RPMI7951 (cell line): ENCODE measurements around the gene PHF12. TPM values are rescaled to one million over a fixed set of nuclear protein-coding genes. Genes with fewer than 3 reads are reported as not detected.

Experiments
- DNase-seq: peaks from one replicate; pipeline ENCODE4 v3.0.0-alpha.2; 2012; ENCODE audit warnings: low read depth
- total RNA-seq: library from RNA; depleted of rRNA; stranded (reverse); fragments of >200 nt; shearing (Covaris generic); gene quantifications from 2 replicates; pipeline ENCODE4 v1.2.3, GENCODE V29; 2014

PHF12 gene
- total RNA-seq, 1 experiment from 2014 or later: 18.0 TPM

DNA sequence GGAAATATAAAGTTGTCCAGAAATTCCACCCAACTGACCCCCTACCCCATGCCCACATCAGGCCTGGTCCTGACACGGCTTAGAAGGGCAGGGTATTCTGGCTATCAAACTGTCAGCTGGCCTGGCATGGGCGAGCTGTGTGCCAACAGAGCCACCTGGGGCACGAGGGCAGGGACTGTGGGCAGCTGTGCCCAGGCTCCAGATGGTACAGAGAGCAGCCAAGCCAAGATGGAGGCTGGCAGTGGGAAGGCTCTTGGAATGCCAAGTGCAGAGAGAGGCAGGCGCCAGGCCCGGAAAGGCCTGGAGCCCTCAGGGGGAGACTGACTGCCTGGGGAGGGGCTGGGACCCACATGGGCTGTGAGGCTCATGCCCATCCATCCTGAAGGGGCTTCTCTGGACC is 24.3 kb upstream of the PHF12 start:
- DNase-seq: no peak

DNA sequence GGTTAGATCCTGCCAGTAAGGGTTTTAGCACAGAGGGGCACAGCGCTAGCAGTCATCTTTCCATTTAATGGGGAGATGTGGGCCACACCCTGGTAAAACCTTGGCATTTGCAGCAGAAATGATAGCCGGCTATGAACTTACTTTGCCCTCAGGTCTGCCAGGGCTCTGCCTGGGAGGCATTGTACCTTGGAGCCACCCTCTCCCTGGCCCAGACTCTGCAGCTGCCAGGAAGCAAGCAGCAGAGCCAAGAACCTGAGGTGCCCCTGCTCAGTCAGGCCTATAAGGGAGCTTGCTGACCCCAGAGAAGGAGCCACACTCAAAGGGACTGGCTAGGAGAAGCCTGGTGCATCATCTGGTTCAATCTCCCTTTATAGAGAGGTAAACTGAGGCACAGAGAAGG is 23.7 kb upstream of the PHF12 start:
- no peak for DNase-seq

DNA sequence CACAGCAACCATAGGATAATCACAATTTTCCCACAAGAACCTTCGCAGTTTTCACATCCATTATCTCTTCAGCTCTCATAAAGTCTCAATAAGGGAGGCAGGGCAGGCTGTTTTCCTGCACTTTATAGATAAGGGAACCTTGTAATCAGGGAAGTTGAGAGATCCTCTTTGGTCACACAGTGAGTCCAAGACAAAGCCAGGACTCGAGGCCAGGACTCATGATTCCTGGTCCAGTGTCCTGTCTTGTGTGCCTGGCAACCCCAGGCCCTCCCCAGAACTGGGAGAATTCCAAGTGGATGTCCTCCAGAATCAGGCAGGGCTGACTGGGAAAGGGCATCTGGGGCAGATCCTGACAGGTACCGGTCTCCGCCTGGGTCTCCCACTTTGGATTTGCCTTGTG is 23.1 kb upstream of the PHF12 start:
- DNase-seq: no peak

DNA sequence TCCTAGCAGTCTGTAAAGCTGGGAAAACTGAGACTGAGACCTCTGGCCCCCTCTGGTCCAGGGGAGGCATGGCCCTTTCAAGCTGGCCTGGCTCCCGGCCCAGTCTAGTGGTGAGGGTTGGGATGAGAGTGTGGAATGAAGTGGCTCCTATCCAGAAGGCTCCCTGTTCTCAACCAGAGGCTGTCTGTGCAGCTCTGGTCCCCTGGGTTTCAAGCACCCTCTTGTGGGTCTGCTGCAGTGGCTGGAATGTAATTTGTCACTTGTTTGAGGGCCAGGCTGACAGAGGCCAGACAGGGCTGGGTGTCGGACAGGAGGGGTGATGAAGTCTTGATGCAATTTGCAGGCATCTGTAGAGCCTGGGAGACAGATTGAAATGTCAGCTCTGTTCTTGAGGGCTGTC is 22.1 kb upstream of the PHF12 start:
- peak; percentile 73 for DNase-seq

DNA sequence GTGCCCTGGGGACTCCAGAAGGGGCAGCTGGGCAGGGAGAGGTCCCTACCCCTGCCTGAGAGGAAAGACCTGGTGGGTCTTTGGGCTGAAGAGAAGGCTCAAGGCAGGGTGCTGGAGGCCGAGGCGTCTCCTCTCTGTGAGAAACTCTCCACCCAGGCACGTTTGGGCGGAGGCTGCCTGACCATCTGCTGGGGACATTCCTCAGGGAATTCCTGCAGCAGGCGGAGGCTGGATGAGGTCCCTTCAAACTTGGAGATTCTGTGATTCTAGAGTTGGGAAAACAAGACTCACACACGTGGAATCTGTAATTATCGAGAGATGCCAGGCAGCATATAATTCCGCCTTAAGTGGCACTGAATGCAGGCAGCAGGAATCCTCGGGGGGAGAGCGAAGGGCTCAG is 21.1 kb upstream of the PHF12 start:
- no peak for DNase-seq

DNA sequence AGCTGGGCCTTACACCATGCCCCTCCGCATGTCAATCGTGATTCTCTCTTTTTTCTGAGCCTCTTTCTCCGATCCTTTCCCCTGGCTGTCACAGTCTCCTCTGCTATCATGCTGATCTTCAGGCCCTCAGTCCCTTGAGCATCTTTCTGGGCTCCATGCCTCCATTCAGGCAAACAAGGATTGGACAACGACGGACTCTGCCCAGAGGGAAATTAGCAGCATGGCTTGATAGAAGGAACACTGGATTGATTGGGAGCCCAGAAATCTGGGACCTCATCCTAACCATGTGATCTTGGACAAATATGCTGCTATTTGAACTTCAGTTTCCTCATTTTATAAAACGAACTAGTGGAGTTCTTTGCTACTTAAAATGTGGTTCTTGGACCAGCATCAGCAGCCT is 19.6 kb upstream of the PHF12 start:
- DNase-seq: no peak

DNA sequence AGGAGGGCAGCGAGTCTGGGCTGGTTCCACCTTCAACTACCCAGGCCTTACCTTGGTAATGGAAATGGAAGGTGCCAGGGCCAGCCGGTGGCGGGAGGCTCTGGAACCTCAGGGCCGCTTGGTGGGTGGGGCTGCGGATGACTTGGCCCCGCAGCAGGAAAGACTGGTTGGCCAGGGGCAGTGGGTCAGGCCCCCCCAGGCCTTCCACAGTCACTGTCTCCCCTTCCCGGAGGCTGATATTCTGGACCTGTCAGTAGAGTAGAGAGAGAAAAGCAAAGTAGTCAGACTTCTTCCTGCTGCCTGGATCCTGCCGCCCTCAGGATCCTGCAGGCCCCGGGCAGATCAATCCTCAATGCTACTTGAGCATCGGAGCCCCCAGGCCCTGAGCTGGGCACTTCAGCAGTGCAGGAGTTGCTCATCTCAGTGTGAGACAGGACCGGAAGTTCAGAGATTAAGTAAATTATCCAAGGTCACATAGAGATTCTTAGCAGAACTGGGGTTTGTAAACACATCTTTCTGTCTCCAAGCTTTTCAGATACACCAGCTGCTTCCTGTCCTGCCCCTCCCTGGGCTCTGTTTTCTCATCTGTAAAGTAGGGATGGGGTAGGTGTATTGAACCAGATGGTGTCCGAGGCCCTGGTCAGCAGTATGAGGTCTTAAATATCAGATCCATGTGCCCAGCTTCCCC is 18.5 kb upstream of the PHF12 start:
- DNase-seq: no peak

DNA sequence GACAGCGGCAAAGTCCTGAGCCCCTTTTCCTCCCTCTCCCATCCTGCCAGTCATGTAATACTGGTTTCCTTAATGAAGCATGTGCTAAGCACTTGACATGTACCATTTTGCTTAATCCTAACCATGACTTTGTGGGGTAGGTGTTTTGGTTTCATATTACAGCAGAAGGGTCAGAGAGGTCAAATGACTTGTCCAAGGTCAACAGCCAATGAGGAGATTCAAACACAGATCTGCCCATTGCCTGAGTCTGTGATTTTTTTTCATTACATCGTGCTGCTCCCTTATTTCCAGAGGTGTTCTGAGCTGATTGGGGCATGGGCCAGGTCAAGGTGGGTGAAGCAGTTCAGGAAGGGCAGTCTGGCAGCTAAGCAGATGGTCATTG is 17.6 kb upstream of the PHF12 start:
- peak; percentile 19 for DNase-seq

DNA sequence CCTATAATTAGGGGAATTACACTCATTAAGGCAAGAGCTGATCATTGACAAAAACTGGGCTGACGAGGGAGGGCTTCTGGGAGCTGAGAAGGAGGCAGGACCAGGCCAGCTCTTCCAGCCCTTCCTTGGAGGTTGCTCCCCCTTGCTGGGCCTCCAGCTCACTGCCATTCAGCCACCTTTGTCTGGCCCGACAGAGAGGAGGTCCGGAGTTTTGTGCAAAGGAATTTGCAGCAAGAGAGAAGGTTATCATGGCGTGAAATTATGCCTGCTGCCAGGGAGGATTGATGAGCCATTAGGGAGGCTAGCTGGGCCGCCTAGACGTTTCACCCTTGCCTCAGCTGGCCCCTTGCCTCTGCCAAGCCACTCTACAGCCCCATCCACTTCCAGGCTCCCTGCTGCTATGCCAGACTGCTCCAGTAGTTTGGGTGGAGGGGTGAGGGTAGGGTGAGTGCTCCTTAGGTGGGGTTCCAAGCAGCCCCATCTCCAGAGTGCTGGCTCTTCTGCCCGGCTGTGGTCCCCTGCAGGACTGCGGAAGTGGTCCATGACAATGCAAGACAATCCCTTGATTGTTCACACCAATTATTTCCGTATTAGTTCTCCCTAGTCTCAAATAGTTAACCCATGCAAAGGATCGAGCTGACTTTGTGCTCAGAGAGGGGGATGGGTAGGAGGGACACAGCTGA is 17.1 kb upstream of the PHF12 start:
- peak; percentile 29 for DNase-seq

DNA sequence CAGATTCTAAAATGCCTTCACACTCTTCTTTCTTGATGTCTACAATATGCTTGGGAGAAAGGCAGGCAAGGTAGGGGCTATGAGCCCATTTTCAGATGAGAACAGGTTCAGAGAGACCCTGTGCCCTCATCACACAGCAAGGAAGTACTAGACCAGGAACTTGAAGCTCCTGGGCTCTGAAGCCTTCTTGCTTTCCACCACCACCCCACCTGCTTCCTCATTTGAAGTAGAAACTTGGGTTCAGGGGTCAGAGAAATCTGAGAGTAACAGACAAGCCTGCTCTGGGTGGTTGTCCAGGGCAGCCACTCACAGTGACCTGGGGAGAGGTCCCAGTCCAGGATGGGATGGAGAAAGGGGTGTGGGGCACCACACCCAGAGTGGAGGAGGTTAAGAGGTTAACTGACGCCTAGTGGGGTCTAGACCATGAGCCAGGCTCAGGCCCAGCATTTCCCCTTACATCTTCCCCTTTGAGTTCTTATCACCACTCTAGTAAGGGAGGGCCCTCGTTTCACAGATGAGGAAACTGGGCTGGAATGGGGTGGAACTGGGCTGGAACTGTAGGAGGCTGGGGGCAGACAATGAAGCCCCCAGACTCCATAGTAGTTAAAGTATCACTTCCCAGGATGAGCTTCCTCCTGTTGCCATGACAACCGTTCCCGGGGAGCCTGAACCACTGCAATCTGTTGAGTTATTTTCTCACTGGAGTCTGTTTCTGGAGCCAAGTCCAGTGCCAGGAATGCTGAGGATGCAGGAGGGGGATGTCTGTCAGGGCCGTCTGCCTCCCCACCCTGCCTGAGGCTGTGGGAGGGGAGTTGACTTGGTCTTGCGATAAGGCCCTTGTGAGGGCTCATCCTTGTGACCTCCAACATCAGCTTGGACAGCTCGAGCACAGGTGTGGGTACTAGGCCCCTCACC is 16.2 kb upstream of the PHF12 start:
- no peak for DNase-seq

DNA sequence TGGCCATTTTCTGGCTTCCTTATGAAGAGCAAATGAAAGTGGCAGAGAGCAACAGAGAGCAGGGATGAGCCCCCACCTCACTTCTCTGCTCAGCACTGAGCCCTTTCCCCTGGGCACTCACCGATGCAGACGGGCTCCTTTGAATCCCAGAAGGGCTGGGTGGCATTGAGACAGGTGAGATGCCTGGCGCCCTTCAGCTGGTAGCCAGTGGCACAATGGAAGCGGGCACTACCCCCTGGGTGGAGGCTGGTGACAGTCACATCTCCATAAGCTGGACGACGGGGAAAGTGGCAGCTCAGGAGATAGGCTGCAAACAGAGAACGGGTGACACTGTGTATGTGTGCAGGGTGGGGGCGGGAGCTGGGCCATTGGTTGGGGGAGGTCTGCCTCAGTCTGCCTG is 12.5 kb upstream of the PHF12 start:
- DNase-seq: no peak

DNA sequence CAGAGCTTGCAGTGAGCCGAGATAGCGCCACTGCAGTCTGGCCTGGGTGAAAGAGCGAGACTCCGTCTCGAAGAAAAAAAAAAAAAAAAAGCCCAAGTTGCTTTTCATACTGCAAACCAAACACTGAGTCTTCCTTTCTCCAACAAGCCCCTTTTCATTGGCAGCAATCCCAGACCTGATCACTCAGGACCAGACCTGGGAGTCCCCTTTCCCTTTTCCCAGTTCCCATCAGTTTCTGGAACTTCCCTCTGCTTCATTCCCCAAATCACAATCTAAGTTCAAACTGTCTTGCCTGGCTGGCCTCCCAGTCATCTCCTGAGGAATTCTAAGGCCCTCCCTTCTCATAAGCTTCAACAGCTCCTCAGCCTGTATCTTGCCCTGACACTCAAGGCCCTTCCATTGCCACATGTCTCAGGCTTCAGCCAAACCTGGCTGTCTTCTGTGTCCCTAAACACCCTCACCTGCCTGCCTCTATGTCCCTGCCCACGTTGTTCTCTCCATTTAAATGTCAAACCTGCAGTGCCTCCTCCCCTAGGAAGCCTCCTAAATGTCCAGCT is 11.8 kb upstream of the PHF12 start:
- no peak for DNase-seq

DNA sequence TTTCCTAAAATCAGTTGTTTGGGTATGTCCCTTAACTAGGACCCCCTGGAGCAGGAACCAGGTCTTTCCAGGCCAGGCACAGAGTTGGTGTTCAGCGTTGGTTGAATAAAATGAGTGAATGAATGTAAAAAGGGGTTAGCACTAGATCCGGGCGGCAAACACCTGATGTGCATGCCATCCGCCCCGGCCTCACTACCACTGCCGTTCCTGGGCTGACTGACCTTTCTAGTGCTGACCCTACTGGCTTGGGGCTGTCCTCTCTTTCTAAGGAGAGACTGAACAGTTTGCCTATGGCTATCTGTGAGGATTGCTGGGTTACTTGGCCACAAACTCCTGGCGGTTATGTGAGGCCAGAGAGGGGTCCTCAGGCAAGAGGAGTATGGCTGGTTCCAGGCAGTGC is 10.1 kb upstream of the PHF12 start:
- no peak for DNase-seq

DNA sequence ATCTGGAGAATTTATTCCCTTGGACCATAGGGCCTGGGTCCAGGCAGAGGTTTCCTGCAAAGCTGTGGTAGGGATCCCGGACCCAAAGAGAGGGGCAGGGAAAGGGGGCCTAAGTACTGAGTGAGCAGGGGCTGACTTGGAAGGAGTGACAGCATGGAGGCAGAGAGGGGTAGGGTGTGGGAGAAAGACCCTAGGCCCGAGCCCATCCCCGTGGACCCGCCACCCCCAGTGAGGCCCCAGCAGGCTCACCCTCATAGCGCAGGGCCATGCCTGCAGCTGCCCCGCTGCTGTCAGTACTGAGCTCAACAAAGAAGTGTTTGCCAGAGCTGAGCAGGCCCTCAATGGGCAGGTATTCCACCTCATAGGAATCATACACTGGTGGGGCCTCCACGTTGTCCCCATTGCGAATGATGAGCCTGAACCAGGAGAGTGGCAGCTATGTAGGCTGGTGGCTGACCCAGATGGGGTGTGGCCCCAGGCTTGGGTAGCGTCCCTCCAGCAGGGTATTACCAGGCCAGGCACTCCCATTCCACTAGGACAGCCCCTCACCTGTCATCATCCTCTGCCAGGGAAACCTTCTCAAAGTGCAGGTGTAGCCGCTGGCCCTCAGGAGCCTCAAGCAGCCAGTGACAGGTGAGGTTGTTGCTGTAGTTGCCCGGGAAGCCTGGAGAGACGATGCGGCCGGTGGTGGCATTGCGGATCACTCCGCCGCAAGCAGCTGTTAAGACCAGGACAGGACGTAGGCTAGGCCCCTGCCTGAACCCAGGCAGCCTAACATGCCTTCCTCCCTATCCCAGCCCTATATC is 9.1 kb upstream of the PHF12 start:
- DNase-seq: no peak

DNA sequence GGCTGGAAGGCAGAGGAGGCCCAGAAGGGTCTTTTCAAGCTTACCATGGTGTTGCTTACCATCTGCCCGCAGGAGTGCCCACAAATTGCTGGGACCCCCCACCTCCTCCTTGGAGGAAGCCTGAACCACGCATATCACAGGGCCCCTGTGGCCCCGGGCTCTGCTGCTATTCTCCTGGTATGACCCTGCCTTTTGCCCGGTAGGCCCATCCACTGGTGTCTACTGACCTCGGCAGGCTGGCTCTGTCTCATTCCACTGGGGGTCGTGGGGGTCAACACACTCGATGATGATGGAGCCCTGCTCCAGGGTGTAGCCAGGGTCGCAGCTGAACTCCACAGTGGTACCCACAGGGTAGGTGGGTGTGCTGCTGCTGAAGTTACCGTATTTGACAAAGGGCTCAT is 8.2 kb upstream of the PHF12 start:
- DNase-seq: no peak

DNA sequence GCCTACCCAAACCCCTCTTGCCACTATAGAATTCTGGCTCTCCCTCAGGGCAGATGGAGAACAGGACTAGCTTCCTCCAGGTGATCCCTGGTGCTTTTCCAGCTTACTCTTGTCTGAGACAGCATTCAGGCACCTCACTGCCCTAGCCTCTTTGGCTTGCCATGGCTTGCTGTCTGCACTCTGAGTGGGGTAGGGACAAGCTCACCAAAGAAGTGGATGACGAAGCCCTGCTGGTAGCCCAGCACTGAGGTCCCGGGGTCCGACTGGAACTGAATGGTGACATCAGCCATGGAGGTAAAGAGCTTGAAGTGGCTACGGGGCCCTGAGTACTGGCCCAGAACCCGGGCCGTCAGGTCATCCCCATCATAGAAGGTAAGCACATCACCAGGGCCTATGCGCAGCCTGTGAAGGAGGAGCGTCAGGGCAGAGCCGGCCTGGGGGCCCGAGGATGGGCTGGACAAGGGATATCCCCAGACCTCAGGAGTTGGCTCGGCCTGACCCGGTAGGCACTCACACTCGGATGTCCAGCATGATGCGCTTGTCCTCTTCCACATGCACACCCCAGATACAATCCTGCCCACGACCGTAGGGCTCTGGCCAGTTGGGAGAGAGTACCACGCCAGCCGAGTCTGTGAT is 7.6 kb upstream of the PHF12 start:
- DNase-seq: no peak

DNA sequence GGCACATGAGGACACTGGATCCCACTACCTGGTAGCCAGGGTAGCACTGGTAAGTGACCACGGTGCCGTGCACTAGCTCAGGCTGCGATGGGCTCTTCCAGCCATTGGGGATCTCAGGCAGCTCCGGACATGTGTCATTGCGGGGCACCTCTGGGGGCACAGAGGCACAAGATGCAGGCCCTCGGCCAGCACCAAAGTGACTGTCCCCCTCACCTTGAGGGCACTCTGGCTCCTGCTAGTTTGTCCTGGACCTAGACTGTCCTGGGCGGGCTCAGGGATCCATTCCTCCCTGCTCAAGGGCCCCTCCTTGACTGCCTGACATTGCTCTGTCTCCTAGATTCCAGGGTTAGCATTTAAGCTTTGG is 6.7 kb upstream of the PHF12 start:
- DNase-seq: no peak

DNA sequence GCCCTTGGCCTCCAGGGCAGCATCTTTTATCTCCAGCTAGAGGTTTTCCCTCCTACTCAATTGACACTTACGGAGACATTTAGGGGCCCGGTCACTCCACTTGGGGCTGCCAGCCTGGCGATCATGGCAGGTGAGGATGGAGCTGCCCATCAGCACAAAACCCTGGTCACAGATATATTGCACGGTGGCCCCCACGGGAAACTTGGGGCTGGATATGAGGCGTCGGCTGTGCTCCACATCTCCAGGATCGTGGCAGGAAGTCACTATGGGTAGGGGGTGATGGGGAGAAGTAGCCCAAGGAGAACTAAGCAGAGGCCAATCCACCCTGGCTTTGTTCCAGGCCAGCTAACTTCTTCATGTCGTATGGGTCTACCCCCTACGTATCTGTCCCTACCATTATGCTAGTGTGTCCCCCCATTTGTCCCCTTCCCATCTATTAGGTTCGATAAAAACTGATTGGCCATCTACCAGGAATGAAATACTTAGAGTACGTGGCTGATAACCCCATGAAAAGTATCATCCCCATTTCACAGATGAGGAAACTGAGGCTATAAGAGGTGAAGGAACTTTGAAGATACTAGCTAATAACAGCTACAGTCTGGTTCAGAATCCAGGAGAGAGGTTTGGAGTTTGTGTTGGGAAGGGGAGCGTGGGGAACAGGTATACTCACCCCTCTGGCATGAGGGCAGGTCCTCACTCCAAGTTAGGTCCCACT is 6.1 kb upstream of the PHF12 start:
- DNase-seq: no peak

DNA sequence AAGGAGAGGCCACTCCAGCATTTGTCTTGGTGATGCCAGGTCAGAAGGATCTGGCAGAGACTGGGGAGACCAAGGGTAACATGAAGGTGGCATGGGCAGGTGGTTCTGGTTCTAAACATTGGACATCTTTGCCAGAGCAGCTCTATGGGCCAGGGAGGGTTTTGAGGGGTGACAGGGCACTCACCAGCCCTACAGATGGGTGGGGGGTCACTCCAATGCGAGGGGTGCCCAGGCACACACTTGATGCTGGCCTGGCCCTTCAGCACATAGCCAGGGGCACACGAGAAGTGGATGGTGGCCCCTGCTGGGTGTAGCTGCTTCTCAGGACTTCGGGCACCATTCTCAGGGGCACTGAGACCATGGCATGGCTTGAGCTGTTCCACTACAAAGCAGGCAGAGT is 5.5 kb upstream of the PHF12 start:
- no peak for DNase-seq

DNA sequence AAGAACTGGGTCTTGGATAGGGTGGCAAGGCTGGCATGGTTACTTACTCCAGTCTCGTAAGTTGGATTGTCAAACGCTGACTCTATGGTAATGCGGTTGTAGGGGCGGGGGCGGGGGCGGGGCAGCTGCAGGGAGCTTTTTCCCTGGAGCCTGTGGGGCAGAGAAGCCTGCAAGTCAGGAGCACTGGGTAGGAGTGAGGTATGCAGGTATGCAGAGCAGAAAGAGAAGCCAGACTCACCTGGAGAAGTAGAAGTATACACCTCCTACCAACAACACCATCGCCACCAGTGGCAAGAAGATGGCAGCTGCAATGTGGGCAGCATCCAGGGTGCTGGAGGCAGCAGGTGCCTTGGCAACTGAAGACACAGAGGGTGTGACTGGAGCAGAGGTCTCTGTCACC is 4.8 kb upstream of the PHF12 start:
- no peak for DNase-seq

DNA sequence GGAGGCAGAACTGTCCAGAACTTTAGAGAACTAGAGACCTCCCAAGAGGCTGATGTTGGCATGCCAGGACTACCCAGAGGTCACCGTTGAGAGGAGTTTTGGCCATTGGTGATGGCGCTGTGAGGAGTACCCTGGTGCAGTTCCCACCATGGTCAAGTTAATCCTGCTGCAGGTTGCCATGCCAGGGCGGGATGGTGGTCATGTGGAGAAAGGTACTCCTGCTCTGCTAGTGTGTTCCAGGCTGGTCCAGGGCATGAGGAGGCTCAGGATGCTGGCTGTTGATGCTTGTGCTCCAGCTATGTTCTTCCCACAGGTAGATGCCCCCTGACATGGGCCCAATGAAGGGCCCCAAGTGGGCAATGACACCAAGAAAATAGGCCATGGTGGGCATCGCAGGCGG is 4.1 kb upstream of the PHF12 start:
- no peak for DNase-seq
